HL-60/S4 treated with retinoic acid at 250 ng/mL for 4 days and 3 days (cell line): ENCODE results near the gene MORC2.

Source experiments
- in situ Hi-C: fragments of 300-500 bp; cut with MboI; formaldehyde crosslinking; loops from 2 replicates; pipeline ENCODE4 v1.7.0; 2022; ENCODE audit warnings: low sequenced_read_pairs

Gene MORC2

GRCh38 chr22:30922151-30922611 is 46.4 kb downstream of the MORC2 start:
- in situ Hi-C loops, result no loop called here

GRCh38 chr22:30921108-30921507 is 47.5 kb downstream of the MORC2 start:
- in situ Hi-C loops, result no loop called here

DNA sequence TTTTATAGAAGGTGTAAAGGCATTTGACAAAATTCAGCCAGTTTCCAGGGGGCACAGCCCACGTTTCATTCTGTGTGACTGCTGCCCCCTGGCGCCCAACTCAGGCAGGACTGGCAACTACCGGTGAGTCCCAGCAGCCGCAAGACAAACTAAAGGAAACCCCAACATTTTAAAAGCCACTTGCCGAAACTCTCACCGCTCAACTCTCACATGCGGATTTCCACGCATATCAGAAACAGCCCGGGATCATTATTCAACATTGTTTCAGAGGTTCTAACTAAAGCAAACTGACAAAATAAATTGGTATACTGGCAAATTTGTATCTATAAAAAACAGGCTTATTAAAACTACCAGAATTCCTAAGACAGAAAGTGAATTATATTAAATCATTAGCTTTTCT is 48.2 kb downstream of the MORC2 start:
- in situ Hi-C loops, result no loop called here

GRCh38 chr22:30919973-30920372 is 48.6 kb downstream of the MORC2 start:
- in situ Hi-C loops, result no loop called here

DNA sequence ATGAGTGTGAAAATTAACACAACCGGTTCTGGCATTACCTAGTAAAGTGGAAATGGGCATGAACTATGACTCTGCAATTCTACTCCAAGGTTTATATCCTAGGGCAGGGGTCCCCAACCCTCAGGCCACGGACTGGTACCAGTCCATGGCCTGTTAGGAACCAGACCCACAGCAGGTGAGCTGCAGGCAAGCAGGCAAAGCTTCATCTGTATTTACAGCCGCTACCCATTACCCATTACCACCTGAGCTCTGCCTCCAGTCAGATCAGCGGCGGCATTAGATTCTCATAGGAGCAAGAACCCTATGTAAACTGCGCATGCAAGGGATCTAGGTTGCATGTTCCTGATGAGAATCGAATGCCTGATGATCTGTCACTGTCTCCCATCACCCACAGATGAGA is 49.8 kb downstream of the MORC2 start:
- in situ Hi-C loops, result no loop called here

GRCh38 chr22:30910358-30910757 is 58.2 kb downstream of the MORC2 start:
- in situ Hi-C loops, result no loop called here

DNA sequence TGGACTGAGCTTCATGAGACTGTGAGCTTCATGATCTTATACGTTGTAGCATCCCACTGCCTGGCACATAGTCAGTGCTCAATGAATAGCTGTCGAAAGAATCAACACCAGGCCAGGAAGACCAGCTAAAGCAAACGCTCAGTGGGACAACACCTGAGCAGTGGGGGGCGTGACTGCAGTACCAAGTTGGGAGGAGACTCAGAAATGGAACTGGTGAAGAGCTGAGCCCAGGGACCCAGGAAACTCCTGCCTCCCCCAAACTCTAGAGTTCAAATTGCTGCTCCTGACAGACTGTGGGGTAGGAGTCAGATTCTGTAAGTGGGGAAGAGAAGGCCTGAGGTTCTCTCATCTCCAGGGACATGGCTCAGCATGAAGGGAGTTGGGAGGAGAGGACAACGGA is 59.3 kb downstream of the MORC2 start:
- in situ Hi-C loops, result no loop called here

- in situ Hi-C loops, result no loop called here
These were observed 60.5 kb downstream of the MORC2 start for GRCh38 chr22:30908051-30908461.

DNA sequence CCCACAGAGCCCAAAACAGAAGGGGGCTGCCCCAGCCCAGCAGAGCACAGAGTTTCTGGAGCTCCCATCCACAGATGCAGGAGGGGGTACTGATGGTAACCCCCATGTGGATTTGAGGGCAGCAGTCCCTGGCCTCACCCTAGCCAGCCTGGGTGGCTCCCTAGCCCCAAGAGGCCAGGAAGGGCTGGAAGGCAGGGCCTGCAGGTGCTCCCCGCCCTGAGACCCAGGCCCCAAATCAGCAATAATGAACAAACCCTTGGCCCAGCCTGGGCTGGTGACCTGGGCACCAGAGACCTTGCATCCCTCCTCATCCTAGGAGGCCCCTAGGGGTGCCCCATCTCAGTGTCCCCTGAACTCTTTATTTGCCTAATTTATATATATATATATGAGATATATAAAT is 61.6 kb downstream of the MORC2 start:
- in situ Hi-C loops, result no loop called here

DNA sequence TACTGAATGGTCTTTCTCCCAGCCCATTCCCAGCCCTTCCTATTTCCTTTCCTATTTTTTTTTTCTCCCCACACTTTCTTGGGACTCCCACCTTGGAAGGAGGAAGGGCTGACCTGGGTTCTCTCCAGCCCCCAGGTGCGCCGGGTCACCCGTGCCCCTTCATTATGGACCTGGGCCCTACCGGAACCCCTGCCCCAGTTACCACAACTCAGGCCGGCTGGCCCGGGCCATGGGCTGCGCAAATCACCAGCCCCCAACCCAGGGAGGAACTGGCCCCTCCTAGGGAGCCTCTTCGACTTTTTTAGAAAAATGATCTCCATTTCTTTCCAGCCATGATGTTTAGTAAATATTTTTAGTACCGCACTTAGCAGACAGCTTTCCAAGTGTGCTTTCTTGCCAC is 62.2 kb downstream of the MORC2 start:
- in situ Hi-C loops, result no loop called here

GRCh38 chr22:30905696-30906341 is 62.8 kb downstream of the MORC2 start:
- in situ Hi-C loops, result no loop called here

- in situ Hi-C loops, result no loop called here
These were observed 64.6 kb downstream of the MORC2 start for GRCh38 chr22:30903876-30904460.

- in situ Hi-C loops, result no loop called here
These were observed 65.8 kb downstream of the MORC2 start for GRCh38 chr22:30902496-30903357.

GRCh38 chr22:30894371-30894740 is 74.2 kb downstream of the MORC2 start:
- in situ Hi-C loops, result no loop called here

DNA sequence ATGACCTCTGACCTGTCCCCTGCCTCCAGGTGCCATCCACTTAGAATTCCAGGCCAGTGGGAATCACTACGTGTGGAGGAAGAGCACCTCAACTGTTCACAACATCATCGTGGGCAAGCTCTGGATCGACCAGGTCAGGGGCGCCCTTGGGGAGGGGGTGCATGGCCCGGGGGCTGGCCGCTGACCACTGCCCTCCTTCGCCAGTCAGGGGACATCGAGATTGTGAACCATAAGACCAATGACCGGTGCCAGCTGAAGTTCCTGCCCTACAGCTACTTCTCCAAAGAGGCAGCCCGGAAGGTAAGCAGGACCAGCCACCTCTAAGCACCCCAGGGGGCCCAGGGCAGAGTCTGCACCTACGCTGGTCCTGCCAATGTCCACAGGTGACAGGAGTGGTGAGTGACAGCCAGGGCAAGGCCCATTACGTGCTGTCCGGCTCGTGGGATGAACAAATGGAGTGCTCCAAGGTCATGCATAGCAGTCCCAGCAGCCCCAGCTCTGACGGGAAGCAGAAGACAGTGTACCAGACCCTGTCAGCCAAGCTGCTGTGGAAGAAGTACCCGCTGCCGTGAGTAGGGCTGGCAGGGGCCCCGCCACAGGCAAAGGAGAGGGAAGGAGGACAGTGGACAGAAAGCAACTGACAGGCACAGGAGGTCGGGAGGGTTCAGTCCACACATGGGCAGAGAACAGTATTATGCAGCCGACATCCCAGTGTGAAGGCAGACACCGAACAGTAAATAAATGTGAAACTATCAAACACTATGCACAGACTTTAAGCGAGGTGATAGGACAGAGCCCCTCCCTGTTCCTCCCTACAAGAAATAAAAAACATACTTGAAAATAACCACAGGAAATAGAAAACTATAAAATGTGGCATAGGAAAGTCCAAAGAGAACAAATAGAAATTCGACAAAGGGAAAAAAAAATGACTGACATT is 74.9 kb downstream of the MORC2 start:
- in situ Hi-C loops, result no loop called here

DNA sequence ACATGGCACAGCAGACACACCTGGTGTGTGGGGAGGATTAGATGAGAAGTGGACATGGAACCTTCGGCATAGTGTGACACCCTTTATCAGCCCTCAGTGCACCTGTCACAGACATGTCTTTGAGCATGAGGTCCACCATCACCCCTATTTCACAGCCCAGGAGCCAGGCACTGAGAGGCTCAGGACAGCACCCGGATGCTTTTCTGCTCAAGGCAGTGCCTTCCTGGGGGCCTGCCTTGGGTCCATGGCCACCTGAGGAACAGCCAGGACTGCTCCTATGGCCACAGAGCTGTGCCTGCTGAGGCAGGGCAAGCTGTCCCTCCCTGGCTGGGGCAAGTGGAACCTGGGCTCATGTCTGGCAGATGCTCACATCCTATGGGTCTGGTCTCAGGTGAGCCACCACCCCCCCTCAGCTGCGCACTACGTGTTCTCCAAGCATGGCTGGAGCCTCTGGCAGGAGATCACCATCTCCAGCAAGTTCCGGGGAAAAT is 75.8 kb downstream of the MORC2 start:
- in situ Hi-C loops, result no loop called here

GRCh38 chr22:30892286-30892685 is 76.3 kb downstream of the MORC2 start:
- in situ Hi-C loops, result no loop called here

DNA sequence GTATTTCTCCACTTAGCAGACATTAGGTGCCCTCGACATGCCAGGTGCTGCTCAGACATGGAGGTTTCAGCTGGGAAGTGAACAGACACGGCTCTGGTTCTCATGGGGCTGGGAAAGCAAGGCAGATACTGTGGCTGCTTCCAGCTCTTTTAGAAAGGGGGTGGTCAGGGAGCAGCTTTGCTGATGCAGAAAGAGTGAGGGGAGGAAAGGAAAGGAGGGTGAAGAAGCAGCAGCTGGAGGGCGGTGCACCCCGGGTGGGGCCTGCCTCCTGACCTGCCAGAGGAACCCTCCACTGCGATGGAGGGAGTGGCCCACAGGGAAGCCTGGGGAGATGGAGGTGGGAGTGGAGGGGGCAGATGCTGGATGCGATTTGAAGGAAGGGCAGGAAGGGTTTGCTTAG is 76.8 kb downstream of the MORC2 start:
- in situ Hi-C loops, result no loop called here

GRCh38 chr22:30891443-30891755 is 77.2 kb downstream of the MORC2 start:
- in situ Hi-C loops, result no loop called here

GRCh38 chr22:30890686-30891442 is 77.7 kb downstream of the MORC2 start:
- in situ Hi-C loops, result no loop called here
